MM.1S (cell line): ENCODE measurements around the gene COL25A1.

ENCODE experiments used
- CTCF ChIP-seq: fragments of 300-600 bp; sonication (generic); IDR thresholded peaks from 2 replicates; pipeline ENCODE4 v1.5.1; 2016; ENCODE audit warnings: antibody characterized with exemption, low read length, mixed read lengths
- EZH2 ChIP-seq: fragments of 300-600 bp; sonication (generic); optimal IDR thresholded peaks from 2 replicates; pipeline ENCODE3; 2017; ENCODE audit warnings: low read depth, mild to moderate bottlenecking, antibody characterized with exemption, low read length, mixed read lengths
- EZH2phosphoT487 ChIP-seq: fragments of 300-600 bp; sonication (generic); IDR thresholded peaks from 2 replicates; pipeline ENCODE4 v1.6.1; 2018; ENCODE audit warnings: antibody characterized with exemption, low read length

DNA sequence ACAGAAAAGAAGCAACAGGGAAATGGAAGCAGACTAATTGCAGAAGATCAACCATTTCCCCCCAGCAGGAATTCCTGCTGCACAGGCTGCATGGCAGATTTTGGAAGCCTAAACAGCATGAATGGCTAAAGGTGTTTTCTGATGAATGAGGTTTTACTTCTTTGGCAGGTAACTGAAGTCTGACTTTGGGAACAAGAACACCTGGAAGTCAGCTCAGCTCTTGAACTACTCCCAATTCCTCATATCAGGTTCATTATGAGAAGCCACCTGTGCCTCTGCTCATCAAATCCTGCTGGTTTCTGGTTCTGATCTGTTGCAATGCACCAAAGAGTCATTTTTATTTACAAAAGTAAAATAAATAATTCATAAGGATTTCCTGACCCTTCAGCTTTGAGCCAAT is 139.0 kb downstream of the COL25A1 start:
- no peak for TF ChIP-seq EZH2
- no peak for TF ChIP-seq CTCF
- TF ChIP-seq EZH2phosphoT487 = no peak
